HepG2 (cell line): ENCODE data around the gene C2. TPM values are rescaled to one million over a fixed set of nuclear protein-coding genes. Genes with fewer than 3 reads are reported as not detected.

Experiments used
- BATF2 ChIP-seq: sonication (generic); formaldehyde crosslinking; IDR thresholded peaks from 2 replicates; pipeline ENCODE4 v1.8.0; 2022; ENCODE audit warnings: mild to moderate bottlenecking, missing genetic modification reagents, moderate library complexity
- ETV5 ChIP-seq: IDR thresholded peaks from 2 replicates; pipeline ENCODE4 v1.6.1; 2018; ENCODE audit warnings: missing biosample characterization, missing genetic modification reagents, inconsistent platforms, borderline replicate concordance
- HNF1A ChIP-seq, 2 experiments: sonication (generic) in 1 of 2; formaldehyde crosslinking in 1 of 2; IDR thresholded peaks; 2 replicates each; pipeline versions ENCODE4 v1.4.0 to v1.6.1; 2016 to 2020; ENCODE audit warnings: borderline replicate concordance in 1 of 2, low read depth in 1 of 2, mild to moderate bottlenecking in 1 of 2, missing genetic modification reagents in 1 of 2
- NCOA5 ChIP-seq: sonication (generic); formaldehyde crosslinking; IDR thresholded peaks from 2 replicates; pipeline ENCODE4 v1.4.0; 2020; ENCODE audit warnings: missing genetic modification reagents
- PITX1 ChIP-seq: sonication (generic); formaldehyde crosslinking; IDR thresholded peaks from 2 replicates; pipeline ENCODE4 v1.5.1; 2020; ENCODE audit warnings: mild to moderate bottlenecking, missing genetic modification reagents
- SKI ChIP-seq: fragments of 450-650 bp; IDR thresholded peaks from one replicate; pipeline ENCODE4 v1.6.1; 2018; ENCODE audit warnings: mild to moderate bottlenecking; ENCODE audit not compliant: partially characterized antibody
- TFAP4 ChIP-seq: sonication (generic); IDR thresholded peaks from 2 replicates; pipeline ENCODE4 v1.6.1; 2016; ENCODE audit warnings: low read depth, borderline replicate concordance
- ZBTB3 ChIP-seq: sonication (generic); formaldehyde crosslinking; IDR thresholded peaks from 2 replicates; pipeline ENCODE4 v1.4.0; 2020; ENCODE audit warnings: low read depth, mild to moderate bottlenecking, moderate library complexity, missing genetic modification reagents, borderline replicate concordance
- ZNF160 ChIP-seq: sonication (generic); formaldehyde crosslinking; IDR thresholded peaks from 2 replicates; pipeline ENCODE4 v1.8.0; 2022; ENCODE audit warnings: mild to moderate bottlenecking, inconsistent platforms, missing genetic modification reagents
- ZNF510 ChIP-seq: sonication (generic); formaldehyde crosslinking; IDR thresholded peaks from 2 replicates; pipeline ENCODE4 v1.4.0; 2020; ENCODE audit warnings: low read depth, mild to moderate bottlenecking, missing genetic modification reagents
- ZSCAN20 ChIP-seq: sonication (generic); formaldehyde crosslinking; IDR thresholded peaks from 2 replicates; pipeline ENCODE4 v1.4.0; 2020; ENCODE audit warnings: missing genetic modification reagents, mild to moderate bottlenecking, borderline replicate concordance
- polyA plus RNA-seq, 8 experiments: library from polyadenylated mRNA; depleted of rRNA in 3 of 8; stranded (reverse) in 7 of 8; unstranded in 1 of 8; fragments of >200 nt; fragmentation: Illumina TruSeq in 4 of 8; extraction: Trizol in 4 of 8; gene quantifications; 2 replicates each; pipeline versions ENCODE4 v1.2.1 to v1.2.3, GENCODE V29; 2011 to 2016; ENCODE audit warnings: low read depth in 4 of 8, missing spikeins in 1 of 8, mixed read lengths in 1 of 8; ENCODE audit not compliant: insufficient read depth in 1 of 8
- total RNA-seq, 5 experiments: library from RNA; depleted of rRNA; stranded (reverse); fragments of >200 nt; fragmentation: Illumina TruSeq; extraction: Trizol; gene quantifications; 2 replicates each; pipeline ENCODE4 v1.2.3, GENCODE V29; 2016; ENCODE audit warnings: low read depth in 1 of 5
- TF ChIP-seq, protein P1 (sequence below): sonication (generic); formaldehyde crosslinking; IDR thresholded peaks from 2 replicates; pipeline ENCODE4 v1.5.1; 2020; ENCODE audit warnings: missing genetic modification reagents, mild to moderate bottlenecking, borderline replicate concordance
- TF ChIP-seq, protein P2 (sequence below): sonication (generic); formaldehyde crosslinking; IDR thresholded peaks from 2 replicates; pipeline ENCODE4 v1.5.0; 2020; ENCODE audit warnings: mild to moderate bottlenecking, missing genetic modification reagents, borderline replicate concordance

Gene C2
- total and polyA plus RNA-seq, 2 of the 13 experiments (the other 11 are each of a cell fraction or from before 2014, with no cell fraction given): 165 to 307 TPM

- TF ChIP-seq HNF1A (IDR thresholded peaks at IDR 0.05; ENCODE audit: low read depth): no peak
- TF ChIP-seq HNF1A (CRISPR knock-in tag; IDR thresholded peaks at IDR 0.05; ENCODE audit: borderline replicate concordance): no peak
- TF ChIP-seq ZSCAN20: peak; percentile 79; the same call in 1 of the 2 replicates
- TF ChIP-seq ETV5 (CRISPR knock-in tag): no peak
- no peak for TF ChIP-seq BATF2 (CRISPR knock-in tag)
- TF ChIP-seq SKI: no peak
- TF ChIP-seq, protein P1, sequence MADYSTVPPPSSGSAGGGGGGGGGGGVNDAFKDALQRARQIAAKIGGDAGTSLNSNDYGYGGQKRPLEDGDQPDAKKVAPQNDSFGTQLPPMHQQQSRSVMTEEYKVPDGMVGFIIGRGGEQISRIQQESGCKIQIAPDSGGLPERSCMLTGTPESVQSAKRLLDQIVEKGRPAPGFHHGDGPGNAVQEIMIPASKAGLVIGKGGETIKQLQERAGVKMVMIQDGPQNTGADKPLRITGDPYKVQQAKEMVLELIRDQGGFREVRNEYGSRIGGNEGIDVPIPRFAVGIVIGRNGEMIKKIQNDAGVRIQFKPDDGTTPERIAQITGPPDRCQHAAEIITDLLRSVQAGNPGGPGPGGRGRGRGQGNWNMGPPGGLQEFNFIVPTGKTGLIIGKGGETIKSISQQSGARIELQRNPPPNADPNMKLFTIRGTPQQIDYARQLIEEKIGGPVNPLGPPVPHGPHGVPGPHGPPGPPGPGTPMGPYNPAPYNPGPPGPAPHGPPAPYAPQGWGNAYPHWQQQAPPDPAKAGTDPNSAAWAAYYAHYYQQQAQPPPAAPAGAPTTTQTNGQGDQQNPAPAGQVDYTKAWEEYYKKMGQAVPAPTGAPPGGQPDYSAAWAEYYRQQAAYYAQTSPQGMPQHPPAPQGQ (CRISPR knock-in tag): no peak
- TF ChIP-seq PITX1 (CRISPR knock-in tag): no peak
- peak; percentile 74; the same call in 1 of the 2 replicates for TF ChIP-seq ZBTB3 (CRISPR knock-in tag)
- no peak for TF ChIP-seq ZNF160 (CRISPR knock-in tag)
- no peak for TF ChIP-seq ZNF510 (CRISPR knock-in tag)
- TF ChIP-seq, protein P2, sequence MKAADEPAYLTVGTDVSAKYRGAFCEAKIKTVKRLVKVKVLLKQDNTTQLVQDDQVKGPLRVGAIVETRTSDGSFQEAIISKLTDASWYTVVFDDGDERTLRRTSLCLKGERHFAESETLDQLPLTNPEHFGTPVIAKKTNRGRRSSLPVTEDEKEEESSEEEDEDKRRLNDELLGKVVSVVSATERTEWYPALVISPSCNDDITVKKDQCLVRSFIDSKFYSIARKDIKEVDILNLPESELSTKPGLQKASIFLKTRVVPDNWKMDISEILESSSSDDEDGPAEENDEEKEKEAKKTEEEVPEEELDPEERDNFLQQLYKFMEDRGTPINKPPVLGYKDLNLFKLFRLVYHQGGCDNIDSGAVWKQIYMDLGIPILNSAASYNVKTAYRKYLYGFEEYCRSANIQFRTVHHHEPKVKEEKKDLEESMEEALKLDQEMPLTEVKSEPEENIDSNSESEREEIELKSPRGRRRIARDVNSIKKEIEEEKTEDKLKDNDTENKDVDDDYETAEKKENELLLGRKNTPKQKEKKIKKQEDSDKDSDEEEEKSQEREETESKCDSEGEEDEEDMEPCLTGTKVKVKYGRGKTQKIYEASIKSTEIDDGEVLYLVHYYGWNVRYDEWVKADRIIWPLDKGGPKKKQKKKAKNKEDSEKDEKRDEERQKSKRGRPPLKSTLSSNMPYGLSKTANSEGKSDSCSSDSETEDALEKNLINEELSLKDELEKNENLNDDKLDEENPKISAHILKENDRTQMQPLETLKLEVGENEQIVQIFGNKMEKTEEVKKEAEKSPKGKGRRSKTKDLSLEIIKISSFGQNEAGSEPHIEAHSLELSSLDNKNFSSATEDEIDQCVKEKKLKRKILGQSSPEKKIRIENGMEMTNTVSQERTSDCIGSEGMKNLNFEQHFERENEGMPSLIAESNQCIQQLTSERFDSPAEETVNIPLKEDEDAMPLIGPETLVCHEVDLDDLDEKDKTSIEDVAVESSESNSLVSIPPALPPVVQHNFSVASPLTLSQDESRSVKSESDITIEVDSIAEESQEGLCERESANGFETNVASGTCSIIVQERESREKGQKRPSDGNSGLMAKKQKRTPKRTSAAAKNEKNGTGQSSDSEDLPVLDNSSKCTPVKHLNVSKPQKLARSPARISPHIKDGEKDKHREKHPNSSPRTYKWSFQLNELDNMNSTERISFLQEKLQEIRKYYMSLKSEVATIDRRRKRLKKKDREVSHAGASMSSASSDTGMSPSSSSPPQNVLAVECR (CRISPR knock-in tag): no peak
- TF ChIP-seq NCOA5: no peak
- TF ChIP-seq TFAP4: no peak
Measured at GRCh38 chr6:31907158-31907813, 20.2 kb upstream of the C2 start (continued).
